GM12874 (cell line): ENCODE data around the gene CAVIN1.

Experiments used
- TF ChIP-seq, protein P1 (sequence below): IDR thresholded peaks from 2 replicates; pipeline ENCODE4 v1.5.1; 2011; ENCODE audit warnings: low read depth, mild to moderate bottlenecking, control low read depth, low read length, moderate library complexity; ENCODE audit not compliant: insufficient read depth

CAVIN1 gene

GRCh38 chr17:42457107-42457792 is 34.2 kb upstream of the CAVIN1 start:
- TF ChIP-seq, protein P1, sequence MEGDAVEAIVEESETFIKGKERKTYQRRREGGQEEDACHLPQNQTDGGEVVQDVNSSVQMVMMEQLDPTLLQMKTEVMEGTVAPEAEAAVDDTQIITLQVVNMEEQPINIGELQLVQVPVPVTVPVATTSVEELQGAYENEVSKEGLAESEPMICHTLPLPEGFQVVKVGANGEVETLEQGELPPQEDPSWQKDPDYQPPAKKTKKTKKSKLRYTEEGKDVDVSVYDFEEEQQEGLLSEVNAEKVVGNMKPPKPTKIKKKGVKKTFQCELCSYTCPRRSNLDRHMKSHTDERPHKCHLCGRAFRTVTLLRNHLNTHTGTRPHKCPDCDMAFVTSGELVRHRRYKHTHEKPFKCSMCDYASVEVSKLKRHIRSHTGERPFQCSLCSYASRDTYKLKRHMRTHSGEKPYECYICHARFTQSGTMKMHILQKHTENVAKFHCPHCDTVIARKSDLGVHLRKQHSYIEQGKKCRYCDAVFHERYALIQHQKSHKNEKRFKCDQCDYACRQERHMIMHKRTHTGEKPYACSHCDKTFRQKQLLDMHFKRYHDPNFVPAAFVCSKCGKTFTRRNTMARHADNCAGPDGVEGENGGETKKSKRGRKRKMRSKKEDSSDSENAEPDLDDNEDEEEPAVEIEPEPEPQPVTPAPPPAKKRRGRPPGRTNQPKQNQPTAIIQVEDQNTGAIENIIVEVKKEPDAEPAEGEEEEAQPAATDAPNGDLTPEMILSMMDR, result no peak

DNA sequence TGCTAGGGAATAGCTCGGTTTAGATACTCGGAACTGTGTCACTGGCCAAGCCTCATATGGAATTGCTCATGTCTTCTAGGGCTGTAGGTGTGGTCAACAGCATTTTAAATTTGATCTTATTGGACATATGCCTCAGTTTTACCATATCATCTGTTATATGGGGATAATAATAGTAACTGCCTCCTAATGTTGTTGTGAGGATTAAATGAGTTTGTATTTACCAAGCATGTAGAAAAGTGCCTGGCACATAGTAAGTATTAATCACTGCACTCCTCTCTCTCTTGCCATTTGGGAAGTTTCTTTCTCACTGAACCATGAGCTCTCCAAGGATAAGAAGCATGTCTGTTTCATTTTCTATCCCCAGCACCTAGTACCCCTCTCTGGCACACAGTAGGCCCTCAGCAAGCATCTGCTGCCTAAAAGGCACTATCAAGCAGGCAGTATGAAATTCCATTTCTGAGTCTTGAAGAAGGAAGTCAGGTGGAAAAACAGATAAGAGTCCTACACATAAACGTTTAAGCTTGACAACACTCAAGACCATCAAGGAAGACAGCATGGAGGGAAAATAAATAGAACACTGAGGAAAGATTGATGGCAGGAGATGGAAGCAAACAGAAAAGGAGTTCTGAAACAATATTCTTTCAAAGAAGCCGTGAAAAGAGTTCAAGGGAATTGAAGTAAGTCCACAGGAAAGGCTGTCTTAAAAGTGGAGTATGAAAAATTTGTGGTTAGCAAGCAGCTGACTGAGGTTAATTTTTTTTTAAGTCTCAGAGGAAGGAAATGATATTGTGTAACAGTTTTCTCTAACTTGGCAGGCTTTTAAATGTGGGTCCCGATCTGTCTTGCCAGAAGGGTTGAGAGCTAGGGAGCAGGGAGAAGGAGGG is 33.4 kb upstream of the CAVIN1 start:
- TF ChIP-seq, protein P1, result no peak

DNA sequence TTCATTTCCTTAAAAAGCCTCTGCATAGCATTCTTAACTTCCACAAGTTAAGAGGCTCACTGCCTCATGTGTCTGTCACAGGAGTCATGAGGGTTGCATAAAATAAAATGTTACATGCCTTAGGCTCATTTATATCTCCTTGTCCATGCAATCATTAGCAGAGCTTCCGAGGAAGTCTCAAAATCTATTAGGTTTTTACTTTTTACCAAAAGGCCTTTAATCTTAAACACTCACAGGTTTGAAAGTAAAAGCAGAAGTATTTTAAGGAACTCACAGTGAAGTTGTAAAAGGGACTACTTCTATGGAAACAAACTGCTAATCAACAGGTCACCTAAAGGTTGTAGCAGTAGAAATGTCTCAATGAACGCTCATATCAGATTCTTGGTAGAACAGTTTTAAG is 30.4 kb upstream of the CAVIN1 start:
- TF ChIP-seq, protein P1, result no peak

DNA sequence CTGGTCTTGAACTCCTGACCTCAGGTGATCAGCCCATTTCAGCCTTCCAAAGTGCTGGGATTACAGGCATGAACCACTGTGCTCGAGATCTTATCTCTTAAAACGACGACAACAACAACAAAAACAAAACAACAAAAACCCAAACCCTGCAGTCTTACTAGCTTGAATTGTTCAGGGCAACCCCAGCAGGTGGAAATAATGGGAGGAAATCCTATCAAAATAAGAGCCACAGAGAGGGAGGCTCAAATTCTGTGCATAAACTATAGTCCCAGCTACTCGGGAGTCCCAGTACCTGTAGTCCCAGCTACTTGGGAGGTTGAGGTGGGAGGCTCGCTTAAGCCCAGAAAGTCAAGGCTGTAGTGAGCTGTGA is 19.1 kb upstream of the CAVIN1 start:
- TF ChIP-seq, protein P1, result no peak

- TF ChIP-seq, protein P1, result no peak
Observed at GRCh38 chr17:42441371-42442195, 18.5 kb upstream of the CAVIN1 start.

GRCh38 chr17:42438600-42439567 is 15.8 kb upstream of the CAVIN1 start:
- TF ChIP-seq, protein P1, result peak; percentile 55
